ENCODE data around the gene AQP6. TPM values are rescaled to one million over a fixed set of nuclear protein-coding genes. Genes with fewer than 3 reads are reported as not detected.
A peak's percentile ranks its signal among the peaks of the same experiment; 100 is the strongest.

The AQP6 gene
- total and polyA plus RNA-seq, 2 experiments from 2014 or later: not detected

- Histone ChIP-seq H3K9me3 (ENCODE audit: low read depth) (no peaks in the 10 kb centered on the region), H3K9me2 (ENCODE audit: insufficient read depth) (no peaks in the 10 kb centered on the region), H3K27ac (peak overlapping the region; percentile 81), H3K4me1 (ENCODE audit: insufficient read depth) (peaks cover 23% of the 10 kb centered on the region), H2AFZ (peak overlapping the region; percentile 74), H4K20me1 (ENCODE audit: insufficient read depth) (no peaks in the 10 kb centered on the region), H3F3A (ENCODE audit: insufficient read depth) (peaks cover 7% of the 10 kb centered on the region; the same call in 1 of the 2 replicates), H3K4me3 (peak overlapping the region; percentile 52), H3K9ac (peak overlapping the region; percentile 75), H3K27me3 (replicated peaks; ENCODE audit: insufficient read depth) (no peaks in the 10 kb centered on the region), H3K36me3 (ENCODE audit: low read depth) (no peaks in the 10 kb centered on the region), H3K4me2 (ENCODE audit: unreplicated experiment) (peak overlapping the region; percentile 83), H3K79me2 (ENCODE audit: insufficient read depth) (peaks cover 100% of the 10 kb centered on the region)
- in situ Hi-C loops (cut with MboI): no loop called here
- WGBS, 2 experiments (ENCODE audit: low coverage in 1 of 2, low lambda C conversion rate in 2 of 2, missing lambda C conversion rate in 2 of 2): 34 to 35% methylated on average over 10 of the region's 10 CpGs
- DNase-seq: peak; percentile 96
- TF ChIP-seq EZH2phosphoT487 (IDR thresholded peaks at IDR 0.05; ENCODE audit: insufficient read depth, low read depth) (no peak), EZH2 (IDR thresholded peaks at IDR 0.05; ENCODE audit: insufficient read depth, poor library complexity, severe bottlenecking) (no peak)
These were observed 44.0 kb downstream of the AQP6 start for GRCh38 chr12:50016501-50017475.

GRCh38 chr12:50017641-50018040, 44.9 kb downstream of the AQP6 start:
- no peaks in the 10 kb centered on the region for H3K36me3 ChIP-seq (ENCODE audit: low read depth)
- H3K4me3 ChIP-seq: peak overlapping the region; percentile 52; the same call in 1 of the 2 replicates
- peak overlapping the region; percentile 74 for H2AFZ ChIP-seq
- H3K9me2 ChIP-seq (ENCODE audit: insufficient read depth): no peaks in the 10 kb centered on the region
- WGBS, 2 experiments (ENCODE audit: low coverage in 1 of 2, low lambda C conversion rate in 2 of 2, missing lambda C conversion rate in 2 of 2): 72 to 76% methylated on average over 6 of the region's 6 CpGs
- no peaks in the 10 kb centered on the region for H3K9me3 ChIP-seq (ENCODE audit: low read depth)
- peak overlapping the region; percentile 81 for H3K27ac ChIP-seq
- peaks cover 7% of the 10 kb centered on the region; the same call in 1 of the 2 replicates for H3F3A ChIP-seq (ENCODE audit: insufficient read depth)
- H3K27me3 ChIP-seq (replicated peaks; ENCODE audit: insufficient read depth): no peaks in the 10 kb centered on the region
- TF ChIP-seq EZH2phosphoT487 (IDR thresholded peaks at IDR 0.05; ENCODE audit: insufficient read depth, low read depth) (no peak), EZH2 (IDR thresholded peaks at IDR 0.05; ENCODE audit: insufficient read depth, poor library complexity, severe bottlenecking) (no peak)
- in situ Hi-C loops (cut with MboI): no loop called here
- H3K4me2 ChIP-seq (ENCODE audit: unreplicated experiment): peak overlapping the region; percentile 83
- peak; percentile 52 for DNase-seq
- H3K9ac ChIP-seq: peak overlapping the region; percentile 75
- peaks cover 100% of the 10 kb centered on the region for H3K79me2 ChIP-seq (ENCODE audit: insufficient read depth)
- H4K20me1 ChIP-seq (ENCODE audit: insufficient read depth): no peaks in the 10 kb centered on the region
- H3K4me1 ChIP-seq (ENCODE audit: insufficient read depth): peaks cover 23% of the 10 kb centered on the region

GRCh38 chr12:50018154-50018553, 45.4 kb downstream of the AQP6 start:
- Histone ChIP-seq H3K9ac (peak overlapping the region; percentile 75), H3F3A (ENCODE audit: insufficient read depth) (peaks cover 7% of the 10 kb centered on the region; the same call in 1 of the 2 replicates), H3K9me2 (ENCODE audit: insufficient read depth) (no peaks in the 10 kb centered on the region), H3K4me3 (no peak overlapping the region), H2AFZ (peak overlapping the region; percentile 42; the same call in 1 of the 2 replicates), H3K27ac (peak overlapping the region; percentile 81), H3K27me3 (replicated peaks; ENCODE audit: insufficient read depth) (no peaks in the 10 kb centered on the region), H4K20me1 (ENCODE audit: insufficient read depth) (no peaks in the 10 kb centered on the region), H3K79me2 (ENCODE audit: insufficient read depth) (peaks cover 100% of the 10 kb centered on the region), H3K9me3 (ENCODE audit: low read depth) (no peaks in the 10 kb centered on the region), H3K4me1 (ENCODE audit: insufficient read depth) (peaks cover 23% of the 10 kb centered on the region), H3K4me2 (ENCODE audit: unreplicated experiment) (no peak overlapping the region), H3K36me3 (ENCODE audit: low read depth) (no peaks in the 10 kb centered on the region)
- DNase-seq: peak; percentile 39
- TF ChIP-seq EZH2 (IDR thresholded peaks at IDR 0.05; ENCODE audit: insufficient read depth, poor library complexity, severe bottlenecking) (no peak), EZH2phosphoT487 (IDR thresholded peaks at IDR 0.05; ENCODE audit: insufficient read depth, low read depth) (no peak)
- 30 to 35% methylated on average over 3 of the region's 3 CpGs for WGBS, 2 experiments (ENCODE audit: low coverage in 1 of 2, low lambda C conversion rate in 2 of 2, missing lambda C conversion rate in 2 of 2)
- in situ Hi-C loops (cut with MboI): no loop called here

- Histone ChIP-seq H3K4me3 (no peak overlapping the region), H2AFZ (no peak overlapping the region), H3K36me3 (ENCODE audit: low read depth) (no peaks in the 10 kb centered on the region), H3K9ac (no peak overlapping the region), H3K9me3 (ENCODE audit: low read depth) (no peaks in the 10 kb centered on the region), H4K20me1 (ENCODE audit: insufficient read depth) (no peaks in the 10 kb centered on the region), H3K27me3 (replicated peaks; ENCODE audit: insufficient read depth) (no peaks in the 10 kb centered on the region), H3K9me2 (ENCODE audit: insufficient read depth) (no peaks in the 10 kb centered on the region), H3K4me1 (ENCODE audit: insufficient read depth) (peaks cover 23% of the 10 kb centered on the region), H3K27ac (peak overlapping the region; percentile 81; the same call in 1 of the 2 replicates), H3F3A (ENCODE audit: insufficient read depth) (peaks cover 7% of the 10 kb centered on the region; the same call in 1 of the 2 replicates), H3K4me2 (ENCODE audit: unreplicated experiment) (no peak overlapping the region), H3K79me2 (ENCODE audit: insufficient read depth) (peaks cover 100% of the 10 kb centered on the region)
- no peak for DNase-seq
- TF ChIP-seq EZH2phosphoT487 (IDR thresholded peaks at IDR 0.05; ENCODE audit: insufficient read depth, low read depth): no peak
- TF ChIP-seq EZH2 (IDR thresholded peaks at IDR 0.05; ENCODE audit: insufficient read depth, poor library complexity, severe bottlenecking): no peak
- 93 to 96% methylated on average over 2 of the region's 2 CpGs for WGBS, 2 experiments (ENCODE audit: low coverage in 1 of 2, low lambda C conversion rate in 2 of 2, missing lambda C conversion rate in 2 of 2)
- in situ Hi-C loops (cut with MboI): no loop called here
These were observed 46.2 kb downstream of the AQP6 start for GRCh38 chr12:50018968-50019367.

All from GM23248 (cell line).